HUES48 (cell line): Measurements from ENCODE around the gene SRPK2.
A peak's percentile ranks its signal among the peaks of the same experiment; 100 is the strongest.
"Not testable (repeated sequence)": the region's sequence is repeated elsewhere in the genome, so short reads cannot be mapped to it uniquely, and the experiment has no call there.

Experiments
- H3K27ac ChIP-seq: one replicate; pipeline ENCODE4 v1.7.0; 2013; ENCODE audit warnings: low read depth, low read length, inconsistent platforms
- H3K27me3 ChIP-seq: 2 replicates; pipeline ENCODE4 v1.6.1; 2013; ENCODE audit warnings: mild to moderate bottlenecking, low read length; ENCODE audit not compliant: control insufficient read depth, insufficient read depth
- H3K36me3 ChIP-seq: 2 replicates; pipeline ENCODE4 v1.6.1; 2013; ENCODE audit warnings: low read length; ENCODE audit not compliant: control insufficient read depth, insufficient read depth
- H3K4me1 ChIP-seq: 2 replicates; pipeline ENCODE4 v1.6.1; 2013; ENCODE audit warnings: mild to moderate bottlenecking, low read length; ENCODE audit not compliant: control insufficient read depth, insufficient read depth
- H3K4me3 ChIP-seq: 2 replicates; pipeline ENCODE4 v1.5.1; 2013; ENCODE audit warnings: mild to moderate bottlenecking, low read depth, low read length
- H3K9ac ChIP-seq: 2 replicates; pipeline ENCODE4 v1.6.1; 2013; ENCODE audit warnings: mild to moderate bottlenecking, low read depth, low read length, moderate library complexity
- H3K9me3 ChIP-seq: 2 replicates; pipeline ENCODE4 v1.6.1; 2013; ENCODE audit warnings: low read length; ENCODE audit not compliant: control insufficient read depth, insufficient read depth

Gene SRPK2

DNA sequence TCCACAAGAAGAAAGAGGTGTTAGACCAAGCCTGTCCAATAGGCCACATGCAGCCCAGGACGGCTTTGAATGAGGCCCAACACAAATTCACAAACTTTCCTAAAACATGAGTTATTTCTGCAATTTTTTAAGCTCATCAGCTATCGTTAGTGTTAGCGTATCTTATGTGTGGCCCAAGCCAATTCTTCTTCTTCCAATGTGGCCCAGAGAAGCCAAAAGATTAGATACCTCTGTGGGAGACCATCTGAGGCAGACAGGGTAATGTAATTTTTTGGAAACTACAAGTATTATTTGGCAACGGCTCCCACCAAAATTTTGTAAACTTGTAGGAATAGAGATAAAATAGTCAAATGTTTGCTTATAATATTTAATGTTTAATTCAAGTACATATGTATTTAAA, 153.8 kb downstream of the SRPK2 start:
- Histone ChIP-seq H3K27me3 (no peaks in the 10 kb centered on the region), H3K9me3 (no peaks in the 10 kb centered on the region), H3K36me3 (no peaks in the 10 kb centered on the region), H3K9ac (no peak overlapping the region), H3K4me3 (no peak overlapping the region), H3K4me1 (peaks cover 13% of the 10 kb centered on the region), H3K27ac (no peak overlapping the region)

DNA sequence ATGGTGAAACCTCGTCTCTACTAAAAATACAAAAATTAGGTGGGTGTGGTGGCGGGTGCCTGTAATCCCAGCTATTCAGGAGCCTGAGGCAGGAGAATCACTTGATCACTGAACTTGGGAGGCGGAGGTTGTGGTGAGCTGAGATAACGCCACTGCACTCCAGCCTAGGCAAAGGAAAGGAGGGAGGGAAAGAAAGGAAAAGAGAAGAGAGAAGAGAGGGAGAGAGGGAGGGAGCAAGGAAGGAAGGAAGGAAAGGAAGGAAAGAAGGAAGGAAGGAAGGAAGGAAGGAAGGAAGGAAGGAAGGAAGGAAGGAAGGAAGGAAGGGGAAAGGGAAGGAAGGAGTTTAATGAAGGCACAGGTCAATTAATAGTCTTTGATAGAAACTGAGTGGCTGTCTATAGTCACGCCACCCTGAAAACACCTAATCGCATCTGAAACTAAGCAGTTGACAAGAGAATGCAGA, 155.9 kb downstream of the SRPK2 start:
- H3K9ac ChIP-seq, H3K27me3 ChIP-seq, H3K9me3 ChIP-seq, H3K27ac ChIP-seq, H3K4me3 ChIP-seq, H3K36me3 ChIP-seq: not testable (repeated sequence)
- H3K4me1 ChIP-seq, result peaks cover 11% of the 10 kb centered on the region

DNA sequence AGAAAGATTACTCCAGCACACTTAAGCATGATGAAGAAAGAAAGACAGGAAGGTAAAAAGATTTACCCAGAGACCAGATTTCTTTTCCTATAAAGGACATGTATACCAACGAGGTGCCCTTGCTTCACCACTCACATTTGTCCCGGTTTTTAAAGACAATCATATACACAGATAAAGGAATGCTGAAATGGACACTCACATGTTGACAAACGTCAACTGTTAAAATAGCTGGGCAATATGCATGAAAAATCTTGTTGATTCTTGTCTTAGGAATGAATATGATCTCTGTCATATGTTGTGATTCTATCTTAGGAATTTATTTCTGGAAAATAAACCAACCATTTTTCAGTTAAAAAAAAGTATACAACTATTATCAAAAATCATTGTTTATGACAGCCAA, 158.2 kb downstream of the SRPK2 start:
- no peak overlapping the region for H3K27ac ChIP-seq
- no peak overlapping the region for H3K9ac ChIP-seq
- no peaks in the 10 kb centered on the region for H3K36me3 ChIP-seq
- no peaks in the 10 kb centered on the region for H3K27me3 ChIP-seq
- no peak overlapping the region for H3K4me3 ChIP-seq
- no peaks in the 10 kb centered on the region for H3K9me3 ChIP-seq
- peaks cover 12% of the 10 kb centered on the region for H3K4me1 ChIP-seq

DNA sequence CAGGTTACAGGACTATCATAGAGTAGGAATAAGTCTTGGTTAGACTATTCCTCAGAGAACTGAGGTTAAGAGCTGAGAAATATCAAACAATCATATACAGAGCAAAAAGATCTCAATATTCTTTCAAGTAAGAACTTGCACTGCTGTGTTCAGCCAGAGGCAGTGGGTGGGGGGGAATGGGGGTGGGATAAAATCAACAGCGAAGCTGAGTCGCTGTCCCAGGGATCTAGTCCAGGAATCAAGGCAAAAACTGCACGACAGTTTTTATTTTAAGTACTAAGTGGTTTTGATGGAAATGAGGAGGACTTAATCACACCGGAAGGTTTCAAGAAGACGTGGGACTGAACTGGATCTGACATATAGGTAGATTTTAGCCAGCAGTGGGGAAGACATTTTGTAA, 159.1 kb downstream of the SRPK2 start:
- Histone ChIP-seq H3K36me3 (no peaks in the 10 kb centered on the region), H3K9ac (no peak overlapping the region), H3K27me3 (no peaks in the 10 kb centered on the region), H3K27ac (no peak overlapping the region), H3K4me3 (no peak overlapping the region), H3K9me3 (no peaks in the 10 kb centered on the region), H3K4me1 (peaks cover 16% of the 10 kb centered on the region)

DNA sequence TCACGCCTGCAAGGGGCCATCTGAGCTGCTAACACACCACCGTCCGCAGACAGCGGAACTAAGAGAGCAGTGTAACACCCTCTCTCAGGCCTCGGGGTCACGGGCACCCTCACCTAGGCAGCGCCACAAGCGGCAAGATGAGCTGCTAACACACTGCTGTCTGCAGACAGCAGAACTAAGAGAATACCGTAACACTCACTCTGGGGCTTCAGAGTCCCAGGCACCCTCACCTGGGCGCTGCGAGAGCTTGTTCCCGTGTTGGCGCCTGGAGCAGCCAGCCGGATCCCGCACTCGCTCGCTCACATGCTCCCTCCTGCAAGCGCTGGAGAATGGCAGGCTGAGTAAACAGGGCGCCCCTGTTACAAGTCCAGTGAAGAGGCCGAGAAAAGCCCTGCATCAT, 160.2 kb downstream of the SRPK2 start:
- H3K9ac ChIP-seq, result no peak overlapping the region
- no peaks in the 10 kb centered on the region for H3K27me3 ChIP-seq
- no peak overlapping the region for H3K27ac ChIP-seq
- H3K4me1 ChIP-seq, result peaks cover 19% of the 10 kb centered on the region
- no peaks in the 10 kb centered on the region for H3K36me3 ChIP-seq
- H3K9me3 ChIP-seq, result no peaks in the 10 kb centered on the region
- H3K4me3 ChIP-seq, result no peak overlapping the region; the same call in 1 of the 2 replicates

DNA sequence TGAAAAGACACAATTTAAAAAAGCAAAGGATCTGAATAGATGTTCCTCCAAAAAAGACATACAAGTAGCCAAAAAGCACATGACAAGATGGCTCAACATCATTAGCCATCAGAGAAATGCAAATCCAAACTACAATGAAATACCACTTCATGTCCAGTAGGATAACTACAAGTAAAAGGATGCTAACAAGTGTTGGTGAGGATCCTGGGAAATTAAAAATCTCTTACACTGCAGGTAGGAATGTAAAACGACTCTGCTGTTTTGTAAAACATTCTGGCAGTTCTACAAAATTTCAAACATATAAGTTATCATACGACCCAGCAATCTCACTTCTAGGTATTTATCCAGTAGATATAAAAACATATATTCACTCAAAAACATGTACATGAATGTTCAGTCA, 161.3 kb downstream of the SRPK2 start:
- Histone ChIP-seq H3K4me3 (no peak overlapping the region), H3K27me3 (no peaks in the 10 kb centered on the region), H3K36me3 (no peaks in the 10 kb centered on the region), H3K9me3 (no peaks in the 10 kb centered on the region), H3K27ac (no peak overlapping the region), H3K9ac (no peak overlapping the region), H3K4me1 (peaks cover 25% of the 10 kb centered on the region)

DNA sequence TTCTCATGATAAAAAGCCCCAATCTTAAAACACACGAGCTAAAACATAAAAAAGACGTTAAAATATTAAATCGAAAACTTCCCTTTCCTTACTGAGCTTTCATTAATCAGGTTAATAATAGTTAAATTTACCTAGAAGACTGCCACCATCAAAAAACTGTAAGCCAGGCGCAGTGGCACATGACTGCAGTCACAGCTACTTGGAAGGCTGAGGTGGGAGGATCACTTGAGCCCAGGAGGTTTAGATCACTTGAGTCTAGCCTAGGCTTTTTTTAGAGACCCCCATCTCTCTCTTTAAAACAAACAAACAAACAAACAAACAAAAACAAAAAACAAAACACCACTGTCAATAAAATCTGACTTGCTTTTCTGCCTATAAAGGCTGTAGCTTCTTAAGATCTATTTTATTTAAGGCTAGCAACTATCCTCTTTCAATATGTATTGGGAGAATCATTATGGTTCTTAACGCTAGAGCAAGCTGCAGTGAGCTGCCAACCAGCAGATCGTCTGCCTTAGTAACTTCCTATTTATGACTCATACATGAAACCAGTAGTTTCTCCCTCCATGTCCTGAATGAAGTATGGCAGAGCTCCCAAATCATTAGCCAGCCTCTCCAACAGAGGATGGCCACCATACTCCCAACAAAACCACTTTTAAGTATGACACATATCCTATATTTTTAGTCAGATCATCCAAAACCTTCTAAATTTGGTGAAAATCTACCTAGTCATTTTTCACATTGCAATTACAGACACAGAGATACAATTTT, 163.7 kb downstream of the SRPK2 start:
- Histone ChIP-seq H3K9ac (no peak overlapping the region), H3K4me3 (no peak overlapping the region), H3K36me3 (no peaks in the 10 kb centered on the region)

DNA sequence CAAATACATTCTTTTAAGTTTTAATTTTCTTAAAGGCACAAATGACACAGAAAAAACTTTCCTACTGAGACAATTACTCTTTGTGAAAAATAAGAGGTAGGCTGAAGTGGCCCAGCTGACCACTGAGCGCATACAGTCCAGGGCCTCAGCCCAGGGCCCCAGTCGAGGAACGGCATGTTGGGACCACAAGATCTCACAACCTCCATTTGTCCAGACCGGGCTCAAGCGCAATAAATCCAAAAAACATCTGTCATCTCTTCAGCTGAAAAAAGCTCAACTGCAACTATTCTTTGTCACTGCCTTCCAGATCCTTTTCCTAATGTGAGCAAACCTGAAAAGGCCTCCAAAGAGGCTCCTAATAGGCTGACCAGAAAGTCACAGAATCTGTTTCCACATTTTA, 165.8 kb downstream of the SRPK2 start:
- Histone ChIP-seq H3K9me3 (no peaks in the 10 kb centered on the region), H3K27me3 (no peaks in the 10 kb centered on the region), H3K9ac (no peak overlapping the region), H3K27ac (peak overlapping the region; percentile 49), H3K4me3 (no peak overlapping the region), H3K4me1 (peaks cover 38% of the 10 kb centered on the region), H3K36me3 (no peaks in the 10 kb centered on the region)

More for the DNA sequence above, 163.7 kb downstream of the SRPK2 start:
- H3K27ac ChIP-seq, result peak overlapping the region; percentile 27
- H3K27me3 ChIP-seq, result no peaks in the 10 kb centered on the region
- no peaks in the 10 kb centered on the region for H3K9me3 ChIP-seq
- peaks cover 25% of the 10 kb centered on the region for H3K4me1 ChIP-seq

DNA sequence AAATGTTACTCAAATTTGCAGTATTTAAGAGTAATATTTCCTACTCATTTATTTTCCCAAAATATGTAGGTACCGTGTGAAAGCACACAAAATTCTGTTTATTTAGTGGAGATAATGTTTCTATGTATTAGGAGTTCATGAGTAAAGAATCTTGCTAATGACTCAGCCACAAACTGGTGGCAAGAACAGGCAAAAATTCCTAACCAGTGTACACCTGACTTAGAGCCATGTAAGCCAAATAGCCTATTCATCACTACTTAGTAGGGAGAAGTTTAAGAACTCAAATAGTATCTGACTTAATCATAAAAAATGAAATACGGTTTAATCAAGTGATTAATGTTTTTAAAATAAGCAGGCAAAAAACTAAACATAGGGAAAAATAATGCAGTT, 169.0 kb downstream of the SRPK2 start:
- Histone ChIP-seq H3K4me1 (peaks cover 32% of the 10 kb centered on the region), H3K9me3 (no peaks in the 10 kb centered on the region), H3K4me3 (no peak overlapping the region), H3K27me3 (no peaks in the 10 kb centered on the region), H3K9ac (no peak overlapping the region), H3K36me3 (no peaks in the 10 kb centered on the region), H3K27ac (no peak overlapping the region)

DNA sequence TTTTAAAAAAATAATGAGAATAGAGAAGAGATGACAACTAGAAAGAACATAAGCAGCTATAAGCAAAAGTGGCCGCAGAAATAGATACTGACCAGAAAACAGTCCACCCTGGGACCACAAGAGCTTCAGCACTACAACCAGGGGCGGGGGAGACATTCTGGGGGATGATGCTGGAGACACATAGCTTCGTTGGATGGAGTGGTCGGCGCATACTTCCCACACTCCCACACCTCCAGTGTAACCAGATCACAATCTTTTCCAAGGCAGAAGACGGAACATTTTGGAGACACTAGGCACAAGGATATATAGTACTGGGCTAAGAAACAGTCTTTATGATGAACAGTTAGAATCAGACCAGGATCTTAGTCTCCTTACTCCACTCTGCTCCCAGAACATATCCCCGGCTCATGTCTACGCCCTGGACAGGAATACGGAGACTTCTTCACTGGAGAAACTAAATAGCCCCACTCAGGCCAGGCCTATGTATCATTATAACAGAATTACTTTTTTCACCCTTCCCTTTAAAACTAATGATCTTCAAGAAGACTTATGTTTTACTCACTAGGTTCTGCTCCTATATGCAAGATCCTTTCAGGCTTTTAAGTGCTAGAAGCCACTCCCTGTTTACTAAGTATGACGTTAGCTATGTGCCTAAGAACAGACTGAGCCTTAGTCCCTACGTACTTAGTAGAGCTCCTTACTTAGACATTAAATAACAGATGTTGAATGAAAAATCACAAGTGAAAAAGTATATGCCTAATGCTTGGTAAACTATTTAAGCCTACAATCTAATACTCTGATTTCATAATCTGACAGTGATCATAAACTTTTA, 169.6 kb downstream of the SRPK2 start:
- no peaks in the 10 kb centered on the region for H3K9me3 ChIP-seq
- peaks cover 32% of the 10 kb centered on the region for H3K4me1 ChIP-seq

DNA sequence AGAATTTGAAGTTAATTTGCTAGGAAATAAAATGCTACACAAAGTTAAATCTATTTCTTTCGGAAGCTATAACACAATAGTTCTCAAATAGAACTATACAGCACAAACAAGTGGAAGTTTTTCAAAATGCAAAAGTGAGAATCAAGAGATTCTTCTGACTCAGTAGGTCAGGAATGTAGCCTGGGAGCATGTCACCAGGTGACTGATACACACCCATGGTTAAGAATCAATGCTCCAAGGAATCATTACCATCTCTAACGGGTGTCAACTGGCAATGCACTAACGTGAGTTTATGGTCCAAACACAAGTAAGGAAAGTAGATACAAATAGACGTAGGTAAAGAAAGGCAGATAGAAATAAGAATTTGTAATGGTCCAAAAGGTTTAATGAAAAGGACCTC, 170.5 kb downstream of the SRPK2 start:
- Histone ChIP-seq H3K27ac (peak overlapping the region; percentile 29), H3K36me3 (no peaks in the 10 kb centered on the region), H3K4me3 (no peak overlapping the region), H3K4me1 (peaks cover 25% of the 10 kb centered on the region; the same call in 1 of the 2 replicates), H3K9me3 (no peaks in the 10 kb centered on the region), H3K27me3 (no peaks in the 10 kb centered on the region), H3K9ac (no peak overlapping the region)

More for the DNA sequence above, 169.6 kb downstream of the SRPK2 start:
- Histone ChIP-seq H3K27ac (no peak overlapping the region), H3K4me3 (no peak overlapping the region), H3K36me3 (no peaks in the 10 kb centered on the region), H3K27me3 (no peaks in the 10 kb centered on the region), H3K9ac (no peak overlapping the region)
